Measurements from ENCODE around the gene CD47. TPM values are rescaled to one million over a fixed set of nuclear protein-coding genes. Genes with fewer than 3 reads are reported as not detected.

CD47 gene
- total RNA-seq, 1 donor from 2014 or later = 37.5 TPM

GRCh38 chr3:108014943-108015342, 75.9 kb downstream of the CD47 start:
- DNase-seq (ENCODE audit: low read depth in 2 of 2) = no peak

- DNase-seq (ENCODE audit: low read depth in 2 of 2) = no peak
These were observed 77.4 kb downstream of the CD47 start for GRCh38 chr3:108013141-108014055.

GRCh38 chr3:108012304-108012703, 78.5 kb downstream of the CD47 start:
- DNase-seq (ENCODE audit: low read depth in 2 of 2) = no peak

GRCh38 chr3:108011616-108012015, 79.2 kb downstream of the CD47 start:
- no peak for DNase-seq (ENCODE audit: low read depth in 2 of 2)

GRCh38 chr3:108008931-108009639, 81.7 kb downstream of the CD47 start:
- peak in 1 of 2 donors; percentile 66 for DNase-seq (ENCODE audit: low read depth in 2 of 2)

- DNase-seq (ENCODE audit: low read depth in 2 of 2) = no peak
These were observed 82.7 kb downstream of the CD47 start for GRCh38 chr3:108008106-108008505.

GRCh38 chr3:108006881-108007331, 83.9 kb downstream of the CD47 start:
- peak in 1 of 2 donors; percentile 44 for DNase-seq (ENCODE audit: low read depth in 2 of 2)

GRCh38 chr3:108006077-108006771, 84.6 kb downstream of the CD47 start:
- peak; percentile 89 to 93 for DNase-seq (ENCODE audit: low read depth in 2 of 2)

- no peak for DNase-seq (ENCODE audit: low read depth in 2 of 2)
These were observed 86.2 kb downstream of the CD47 start for GRCh38 chr3:108004647-108005046.

GRCh38 chr3:108001457-108001856, 89.4 kb downstream of the CD47 start:
- no peak for DNase-seq (ENCODE audit: low read depth in 2 of 2)

- DNase-seq (ENCODE audit: low read depth in 2 of 2) = no peak
These were observed 91.5 kb downstream of the CD47 start for GRCh38 chr3:107999215-107999775.

GRCh38 chr3:107997671-107998070, 93.2 kb downstream of the CD47 start:
- no peak for DNase-seq (ENCODE audit: low read depth in 2 of 2)

GRCh38 chr3:107995823-107996222, 95.0 kb downstream of the CD47 start:
- DNase-seq (ENCODE audit: low read depth in 2 of 2) = no peak

- DNase-seq (ENCODE audit: low read depth in 2 of 2) = no peak
These were observed 95.7 kb downstream of the CD47 start for GRCh38 chr3:107994956-107995715.

GRCh38 chr3:107994181-107994580, 96.7 kb downstream of the CD47 start:
- no peak for DNase-seq (ENCODE audit: low read depth in 2 of 2)

GRCh38 chr3:107993771-107994170, 97.1 kb downstream of the CD47 start:
- no peak for DNase-seq (ENCODE audit: low read depth in 2 of 2)

Other genes with a start within 250 kb of the CD47 start
- gene IFT57, start 131.4 kb upstream of the CD47 start, total RNA-seq = 25.9 and 28.4 TPM in 2 replicates
- gene HHLA2, start 205.5 kb upstream of the CD47 start, total RNA-seq = not detected in 2 replicates

Measured in dermis microvascular lymphatic vessel endothelial cell (primary cell).